HG02642 (cell line): ENCODE results near the gene SLC44A5.
"Not testable (repeated sequence)": the region's sequence is repeated elsewhere in the genome, so short reads cannot be mapped to it uniquely, and the experiment has no call there.

ENCODE experiments used
- ATAC-seq: cut with Tn5 transposase; IDR thresholded peaks from one replicate; pipeline ENCODE4 v1.9.1; 2021; ENCODE audit warnings: mild to moderate bottlenecking; ENCODE audit not compliant: unreplicated experiment, poor library complexity

SLC44A5 gene

DNA sequence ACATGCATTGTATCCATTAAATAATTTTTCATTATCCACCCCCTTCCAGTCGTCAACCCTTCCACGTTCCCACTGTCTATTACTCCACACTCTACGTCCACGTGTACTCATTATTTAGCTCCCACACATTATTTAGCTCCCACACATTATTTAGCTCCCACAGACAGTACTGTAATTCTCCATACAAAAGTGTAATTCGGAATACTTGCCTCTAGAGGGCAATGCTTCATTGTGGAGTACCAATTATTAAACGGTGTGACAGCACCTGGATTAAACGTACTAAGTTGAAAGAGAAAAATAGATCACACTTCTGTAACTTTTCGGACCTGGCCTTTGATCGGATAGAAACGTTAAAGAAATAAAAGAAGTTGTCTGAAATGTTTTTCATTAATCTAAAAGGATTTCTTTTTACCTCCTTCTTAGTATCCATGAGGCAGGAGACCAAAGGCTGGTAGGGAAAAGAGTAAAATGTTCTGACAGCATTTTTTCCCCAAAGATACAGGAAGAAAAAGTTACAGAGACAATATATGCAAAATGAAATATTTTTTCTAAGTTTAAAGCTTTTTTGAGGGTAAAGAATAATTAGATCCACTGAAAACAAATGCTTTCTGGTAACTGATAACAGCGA, 377.5 kb downstream of the SLC44A5 start:
- peak; percentile 94 for ATAC-seq

DNA sequence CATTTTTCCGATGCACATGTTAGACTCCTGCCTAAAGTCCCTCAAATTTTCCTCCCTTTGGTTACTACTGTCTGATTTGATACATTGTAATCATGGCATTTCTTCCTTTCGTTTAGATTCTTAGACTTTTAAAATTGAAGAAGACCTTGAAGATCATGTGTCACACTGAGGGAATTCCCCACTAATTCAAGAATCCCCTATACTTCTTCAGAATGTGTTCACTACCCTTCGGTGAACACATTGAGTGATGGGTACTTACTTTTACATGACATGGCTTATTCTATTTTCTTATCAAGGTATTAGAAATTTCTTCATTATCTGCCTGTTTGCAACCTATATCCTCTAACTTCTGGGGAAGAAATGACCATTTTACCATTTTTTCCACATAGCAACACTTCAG, 390.8 kb downstream of the SLC44A5 start:
- no peak for ATAC-seq

DNA sequence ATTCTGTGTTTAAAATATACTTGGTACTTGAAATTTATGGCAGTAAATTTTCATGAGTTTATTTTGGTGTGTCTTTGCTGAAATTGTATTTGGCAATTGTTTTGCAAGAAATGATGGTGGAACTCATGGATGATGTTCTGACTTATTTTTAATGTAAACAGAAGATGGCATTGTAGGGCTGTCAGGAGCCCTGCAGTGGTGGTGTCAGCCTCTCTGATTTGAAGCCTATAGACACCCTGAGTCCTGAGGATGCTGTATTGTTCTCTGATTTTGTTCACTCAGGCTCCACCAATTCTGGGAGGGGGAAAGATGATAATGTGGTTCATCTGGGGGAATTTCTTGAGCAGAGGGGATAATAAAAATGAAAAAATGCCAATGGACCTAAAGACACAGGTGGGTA, 396.9 kb downstream of the SLC44A5 start:
- no peak for ATAC-seq

GRCh38 chr1:75211648-75212047, 399.3 kb downstream of the SLC44A5 start:
- no peak for ATAC-seq

- no peak for ATAC-seq
Measured at GRCh38 chr1:75208862-75209261, 402.1 kb downstream of the SLC44A5 start.

DNA sequence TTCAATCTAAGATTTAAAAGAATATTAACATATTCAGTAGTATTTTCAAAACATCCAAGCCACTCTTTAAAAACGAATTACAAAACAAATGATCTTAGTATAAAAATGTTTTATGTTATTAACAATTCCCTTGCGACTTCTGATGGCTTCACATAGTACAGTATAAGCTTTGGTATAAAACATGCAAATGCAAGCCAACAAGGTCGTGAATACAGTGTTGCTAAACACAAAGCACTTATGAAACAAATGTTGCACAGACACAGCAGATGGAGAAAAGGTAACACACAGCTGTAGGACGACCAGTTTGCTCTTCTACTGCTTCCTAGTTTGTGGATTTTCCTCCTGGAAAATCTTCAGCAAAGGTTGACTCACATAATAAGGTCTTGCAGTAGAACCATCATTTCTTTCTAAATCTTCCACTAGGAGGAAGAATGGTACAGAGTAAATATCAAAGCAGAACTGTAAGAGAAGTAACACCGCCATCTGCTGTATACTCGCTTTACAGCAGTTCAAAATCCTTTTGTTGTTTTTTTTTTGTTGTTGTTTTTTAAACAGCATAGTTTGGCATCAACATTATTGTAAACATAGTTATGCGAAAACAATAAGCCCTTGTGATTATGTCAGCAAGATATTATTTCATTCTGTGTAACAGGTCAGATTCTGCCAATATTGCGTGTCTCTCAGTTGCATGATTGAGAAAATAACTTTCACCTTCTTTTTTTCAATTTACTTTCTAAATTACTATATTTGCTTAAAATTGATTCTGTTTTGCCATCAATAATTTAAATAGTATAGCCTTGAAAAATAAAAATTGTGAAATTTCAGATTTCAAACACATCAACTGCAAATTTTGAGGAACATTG, 407.3 kb downstream of the SLC44A5 start:
- peak; percentile 87 for ATAC-seq

DNA sequence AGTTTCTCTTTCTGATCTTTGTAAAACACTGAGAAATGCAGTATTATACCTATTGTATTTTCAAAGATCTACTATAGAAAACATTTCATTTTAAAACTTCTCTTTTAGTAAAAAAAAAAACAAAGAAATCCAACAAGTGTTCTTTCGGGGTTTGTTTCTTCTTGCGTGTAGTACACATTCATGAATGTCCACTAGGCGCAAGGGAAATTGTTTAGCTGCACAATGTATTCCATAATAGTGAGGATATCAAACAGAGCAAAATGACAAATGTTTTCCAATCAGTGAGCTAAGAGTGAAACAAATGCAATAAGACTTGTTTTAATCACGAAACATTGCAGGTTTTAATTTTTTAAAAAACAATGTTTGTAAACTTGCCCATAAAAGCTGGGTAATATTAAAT, 408.2 kb downstream of the SLC44A5 start:
- no peak for ATAC-seq

DNA sequence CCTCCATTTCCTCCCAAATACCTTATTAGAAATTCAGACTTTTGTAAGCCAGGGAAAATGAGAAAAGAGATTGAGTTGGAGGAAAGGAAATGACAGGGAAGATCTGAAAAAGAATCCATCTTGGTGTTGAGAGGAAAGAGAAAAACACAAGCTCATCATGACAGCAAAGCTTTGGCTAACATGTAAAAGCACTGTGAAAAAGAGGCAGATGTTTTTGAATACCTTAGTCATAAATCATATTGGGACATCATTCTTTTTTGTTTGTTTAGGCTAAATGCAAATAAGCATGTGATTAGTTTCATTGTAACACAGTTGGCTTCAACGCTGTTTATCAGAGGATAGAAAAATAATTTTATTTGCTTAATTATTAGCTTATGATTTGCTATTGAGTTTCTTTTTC, 412.2 kb downstream of the SLC44A5 start:
- ATAC-seq = no peak

- ATAC-seq = no peak
Measured at GRCh38 chr1:75198163-75198562, 412.8 kb downstream of the SLC44A5 start.

DNA sequence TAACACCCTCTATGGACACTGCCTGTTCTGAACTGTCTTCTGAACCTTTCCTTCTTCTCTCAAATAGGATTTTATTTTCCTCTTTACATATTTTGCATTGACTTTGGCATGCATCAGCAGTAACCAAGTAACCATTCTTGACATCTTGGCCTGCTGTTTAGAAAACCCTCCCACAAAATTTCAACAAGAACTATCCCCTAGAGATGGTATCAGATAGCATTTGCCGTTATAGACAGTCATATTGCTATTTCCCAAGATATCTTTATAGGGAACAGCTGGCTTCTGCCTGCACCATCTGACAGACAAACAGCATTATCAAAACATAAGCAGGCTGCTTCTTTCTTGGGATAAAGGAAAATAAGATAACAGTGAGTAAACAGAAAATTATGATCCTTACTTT, 422.0 kb downstream of the SLC44A5 start:
- no peak for ATAC-seq

DNA sequence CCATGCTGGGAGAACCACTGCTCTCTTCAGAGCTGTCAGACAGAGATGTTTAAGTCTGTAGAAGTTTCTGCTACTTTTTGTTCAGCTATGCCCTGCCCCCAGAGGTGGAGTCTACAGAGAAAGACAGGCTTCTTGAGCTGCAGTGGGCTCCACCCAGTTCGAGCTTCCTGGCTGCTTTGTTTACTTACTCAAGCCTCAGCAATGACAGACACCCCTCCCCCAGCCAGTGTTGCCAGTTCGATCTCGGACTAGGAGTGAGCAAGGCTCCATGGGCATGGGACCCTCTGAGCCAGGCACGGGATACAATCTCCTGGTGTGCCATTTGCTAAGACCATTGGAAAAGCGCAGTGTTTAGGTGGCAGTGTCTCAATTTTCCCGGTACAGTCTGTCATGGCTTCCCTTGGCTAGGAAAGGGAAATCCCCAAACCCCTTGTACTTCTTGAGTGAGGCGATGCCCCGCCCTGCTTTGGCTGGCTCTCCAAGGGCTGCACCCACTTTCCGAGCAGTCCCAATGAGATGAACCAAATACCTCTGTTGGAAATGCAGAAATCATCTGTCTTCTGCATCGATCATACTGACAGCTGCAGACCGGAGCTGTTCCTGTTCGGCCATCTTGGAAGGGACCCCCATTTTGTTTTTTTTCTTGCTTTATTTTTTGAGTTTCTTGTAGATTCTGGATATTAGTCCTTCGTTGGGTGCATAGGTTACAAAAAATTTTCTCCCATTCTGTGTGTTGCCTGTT, 429.5 kb downstream of the SLC44A5 start:
- ATAC-seq = not testable (repeated sequence)

- ATAC-seq = no peak
Measured at GRCh38 chr1:75174031-75174760, 436.7 kb downstream of the SLC44A5 start.

DNA sequence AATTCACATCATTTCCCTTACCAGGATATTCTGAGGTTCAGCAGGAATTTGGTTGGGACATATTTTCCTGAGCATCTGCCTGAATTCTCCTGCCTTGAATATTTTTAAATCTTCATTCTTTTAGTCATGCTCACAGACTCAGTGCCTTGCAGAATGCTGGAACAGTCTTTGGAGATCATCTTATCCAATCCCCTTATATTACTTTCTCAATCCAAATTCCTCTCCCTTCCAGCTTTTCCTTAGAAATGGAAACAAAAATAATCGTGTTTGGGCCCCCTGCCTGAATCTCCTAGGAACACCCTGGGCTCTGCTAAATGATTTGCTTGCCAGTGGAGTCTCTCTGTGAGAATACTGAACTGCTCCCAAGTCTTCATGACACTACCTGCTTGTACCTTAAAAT, 438.4 kb downstream of the SLC44A5 start:
- no peak for ATAC-seq

DNA sequence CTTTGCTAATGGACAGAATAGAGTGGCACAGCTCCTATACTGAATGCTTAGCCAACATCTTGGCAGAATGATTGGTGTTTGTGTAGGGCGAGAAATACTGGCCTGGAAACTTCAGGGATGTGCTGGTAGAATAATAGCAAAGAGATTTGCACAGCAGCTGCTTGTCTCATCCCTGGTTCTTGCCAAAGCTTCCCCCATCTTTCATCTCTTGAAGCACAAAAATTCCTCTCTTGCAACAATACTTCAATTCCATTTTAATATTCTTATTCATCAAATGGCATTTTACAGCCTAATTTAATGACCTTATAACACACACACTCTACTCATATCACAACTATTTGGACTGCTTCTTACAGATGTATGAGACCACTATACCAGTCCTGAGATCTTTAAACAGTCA, 439.0 kb downstream of the SLC44A5 start:
- no peak for ATAC-seq

DNA sequence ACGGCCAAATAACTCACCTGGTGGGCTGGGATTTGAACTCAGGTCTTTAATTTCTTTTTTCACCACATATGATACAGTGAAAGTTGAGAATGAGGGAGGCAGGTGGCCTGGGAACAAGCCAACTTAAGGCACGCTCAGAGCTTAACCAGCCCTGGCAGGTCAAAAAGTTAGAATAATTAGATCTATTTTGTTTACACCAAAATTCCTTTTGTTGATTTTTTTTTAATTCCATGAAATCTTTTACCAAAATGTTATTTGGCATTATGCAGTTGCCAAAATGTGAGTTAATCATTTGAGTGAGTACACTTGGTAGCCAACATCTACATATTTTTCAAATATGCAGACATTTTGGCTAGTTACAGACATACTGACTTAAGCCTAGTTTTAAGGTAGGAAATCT, 439.9 kb downstream of the SLC44A5 start:
- ATAC-seq = no peak

DNA sequence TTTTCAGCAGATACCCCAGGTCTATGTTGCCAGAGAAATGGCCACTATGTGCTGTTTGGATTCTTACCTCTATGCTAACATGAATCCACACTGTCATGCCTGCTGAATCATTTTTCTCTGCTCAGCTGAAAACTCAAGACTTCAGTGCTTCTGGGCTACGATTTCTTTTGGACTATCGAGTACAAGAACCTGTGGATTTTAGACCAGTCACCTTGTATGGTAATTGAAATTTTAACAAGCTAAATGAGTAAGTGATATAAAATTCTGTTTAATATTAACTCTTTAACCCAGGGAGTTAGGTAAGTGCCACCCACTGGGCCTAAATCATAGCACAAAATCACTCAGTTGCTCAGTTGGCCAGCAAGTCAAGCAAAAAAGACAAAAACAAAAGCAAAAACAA, 440.9 kb downstream of the SLC44A5 start:
- ATAC-seq = no peak

DNA sequence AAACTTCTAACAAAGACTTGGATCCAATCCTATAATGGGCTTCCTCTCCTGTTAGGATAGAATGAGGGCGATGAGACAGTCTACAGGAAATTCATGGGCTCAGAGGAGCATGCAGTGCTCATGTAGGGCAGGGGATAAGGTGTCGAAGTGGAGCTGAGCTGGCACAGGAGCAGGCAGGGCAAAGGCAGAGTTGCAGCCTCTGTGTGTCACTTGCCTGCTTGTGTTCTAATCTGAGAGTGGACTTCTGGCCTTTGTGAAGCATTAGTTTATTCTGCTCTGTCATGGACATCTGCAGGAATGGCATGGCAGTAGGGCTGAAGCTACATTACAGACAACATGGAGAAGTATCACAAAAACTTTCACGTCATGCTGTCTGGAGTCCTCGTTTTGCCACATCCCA, 444.1 kb downstream of the SLC44A5 start:
- no peak for ATAC-seq

GRCh38 chr1:75165264-75165663, 445.6 kb downstream of the SLC44A5 start:
- no peak for ATAC-seq

- ATAC-seq = no peak
Measured at GRCh38 chr1:75159154-75159553, 451.8 kb downstream of the SLC44A5 start.
